ENCODE data around the gene MEI1. TPM values are rescaled to one million over a fixed set of nuclear protein-coding genes. Genes with fewer than 3 reads are reported as not detected.

MEI1 gene
- total RNA-seq, 2 experiments from 2014 or later, result 2.3 to 14.6 TPM

DNA sequence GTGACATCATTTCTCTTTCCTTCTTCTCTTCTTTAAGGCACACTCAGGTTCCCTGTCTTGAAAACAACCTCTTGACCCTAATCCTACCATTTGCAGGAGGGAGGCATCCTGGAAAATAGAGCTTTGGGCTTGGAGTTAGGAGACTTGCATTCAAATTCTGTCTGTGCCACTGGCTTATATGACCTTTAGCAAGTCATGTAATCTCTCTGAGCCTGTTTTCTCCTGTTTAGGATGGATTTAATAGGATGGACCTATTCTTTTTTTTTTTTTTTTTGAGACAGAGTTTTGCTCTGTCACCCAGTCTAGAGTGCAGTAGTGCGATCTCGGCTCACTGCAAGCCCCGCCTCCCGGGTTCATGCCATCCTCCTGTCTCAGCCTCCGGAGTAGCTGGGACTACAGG lies 76.0 kb downstream of the MEI1 start:
- Histone ChIP-seq H4K20me1 (ENCODE audit: insufficient read depth, low read length) (no peaks in the 10 kb centered on the region), H3K79me2 (ENCODE audit: insufficient read depth, low read depth, low read length) (no peaks in the 10 kb centered on the region), H3K27ac (ENCODE audit: low read depth, low read length, poor library complexity, severe bottlenecking) (no peak overlapping the region), H2AFZ (ENCODE audit: low read length) (no peak overlapping the region), H3K4me2 (ENCODE audit: low read length) (no peak overlapping the region), H3K4me3 (ENCODE audit: low read depth, low read length, poor library complexity, severe bottlenecking) (no peak overlapping the region), H3K4me1 (ENCODE audit: insufficient read depth, low read length, poor library complexity, severe bottlenecking) (no peaks in the 10 kb centered on the region), H3K36me3 (ENCODE audit: insufficient read depth, low read length) (no peaks in the 10 kb centered on the region), H3K9me2 (ENCODE audit: insufficient read depth, low read length) (no peaks in the 10 kb centered on the region; the same call in 1 of the 2 replicates), H3K9me3 (ENCODE audit: low read length) (no peaks in the 10 kb centered on the region)
- POLR2A ChIA-PET, result interaction anchor here (0.7 kb wide), 1 partner anchor 77 kb away, joined by 3 read pairs; no protein-coding TSS in a partner anchor
- no peak for DNase-seq (ENCODE audit: low spot score)
- TF ChIP-seq, protein P1, sequence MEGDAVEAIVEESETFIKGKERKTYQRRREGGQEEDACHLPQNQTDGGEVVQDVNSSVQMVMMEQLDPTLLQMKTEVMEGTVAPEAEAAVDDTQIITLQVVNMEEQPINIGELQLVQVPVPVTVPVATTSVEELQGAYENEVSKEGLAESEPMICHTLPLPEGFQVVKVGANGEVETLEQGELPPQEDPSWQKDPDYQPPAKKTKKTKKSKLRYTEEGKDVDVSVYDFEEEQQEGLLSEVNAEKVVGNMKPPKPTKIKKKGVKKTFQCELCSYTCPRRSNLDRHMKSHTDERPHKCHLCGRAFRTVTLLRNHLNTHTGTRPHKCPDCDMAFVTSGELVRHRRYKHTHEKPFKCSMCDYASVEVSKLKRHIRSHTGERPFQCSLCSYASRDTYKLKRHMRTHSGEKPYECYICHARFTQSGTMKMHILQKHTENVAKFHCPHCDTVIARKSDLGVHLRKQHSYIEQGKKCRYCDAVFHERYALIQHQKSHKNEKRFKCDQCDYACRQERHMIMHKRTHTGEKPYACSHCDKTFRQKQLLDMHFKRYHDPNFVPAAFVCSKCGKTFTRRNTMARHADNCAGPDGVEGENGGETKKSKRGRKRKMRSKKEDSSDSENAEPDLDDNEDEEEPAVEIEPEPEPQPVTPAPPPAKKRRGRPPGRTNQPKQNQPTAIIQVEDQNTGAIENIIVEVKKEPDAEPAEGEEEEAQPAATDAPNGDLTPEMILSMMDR (conservative IDR thresholded peaks at IDR 0.05; ENCODE audit: low read length), result no peak
- TF ChIP-seq EZH2phosphoT487 (IDR thresholded peaks at IDR 0.05; ENCODE audit: borderline replicate concordance, low read depth, low read length), result no peak
- intact Hi-C loops (cut with micrococcal nuclease; ENCODE audit: unreplicated experiment), result no loop called here
- CTCF ChIA-PET (ENCODE audit: unreplicated experiment), result no interaction called here
- no TSS peak for BruUV-seq (replicated peaks)

DNA sequence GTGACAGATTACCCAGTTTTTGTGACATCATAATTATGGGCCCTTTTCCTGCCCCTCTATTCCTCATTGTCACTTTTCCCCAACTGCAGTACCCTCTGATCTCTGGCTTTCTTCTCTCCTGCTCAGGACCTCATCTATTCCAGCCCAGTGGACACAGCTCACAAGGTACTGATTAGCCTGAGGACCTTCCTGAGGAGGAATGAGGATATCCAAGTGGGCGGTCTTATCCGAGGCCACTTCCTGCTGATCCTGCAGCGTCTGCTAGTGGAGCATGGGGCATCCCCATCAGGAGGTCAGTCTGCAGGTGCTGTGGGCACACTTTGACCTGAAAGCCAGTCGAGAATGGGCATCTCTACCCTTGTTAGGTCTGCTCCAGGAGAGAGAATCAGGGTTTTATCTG lies 76.7 kb downstream of the MEI1 start:
- BruUV-seq (replicated peaks), result no TSS peak
- CTCF ChIA-PET (ENCODE audit: unreplicated experiment), result no interaction called here
- no peaks in the 10 kb centered on the region for H4K20me1 ChIP-seq (ENCODE audit: insufficient read depth, low read length)

DNA sequence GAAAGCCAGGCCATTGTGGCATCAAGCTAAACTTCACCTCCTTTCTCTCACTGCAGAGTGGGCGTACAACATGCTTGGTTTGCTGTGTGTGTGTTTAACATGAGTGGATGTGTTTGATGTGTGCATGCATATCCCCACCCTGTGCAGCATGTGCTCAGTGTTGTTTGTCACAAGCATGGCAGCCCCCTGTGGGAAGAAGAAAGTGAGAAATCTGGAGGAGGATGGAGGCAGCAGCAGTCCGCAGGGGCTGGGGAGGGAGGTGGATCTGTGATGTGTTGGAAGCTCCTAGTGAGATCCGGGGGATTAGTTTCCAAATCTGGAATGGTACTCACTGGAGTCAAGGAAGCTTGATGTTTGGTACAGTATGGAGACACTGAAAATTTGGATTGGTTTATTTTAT lies 77.1 kb downstream of the MEI1 start:
- BruUV-seq (replicated peaks), result no TSS peak
- TF ChIP-seq EZH2phosphoT487 (IDR thresholded peaks at IDR 0.05; ENCODE audit: borderline replicate concordance, low read depth, low read length), result no peak
- TF ChIP-seq, protein P1 (conservative IDR thresholded peaks at IDR 0.05; ENCODE audit: low read length), result no peak
- Histone ChIP-seq H3K27ac (ENCODE audit: low read depth, low read length, poor library complexity, severe bottlenecking) (no peak overlapping the region), H3K4me1 (ENCODE audit: insufficient read depth, low read length, poor library complexity, severe bottlenecking) (peaks cover 9% of the 10 kb centered on the region), H3K9me3 (ENCODE audit: low read length) (no peaks in the 10 kb centered on the region), H2AFZ (ENCODE audit: low read length) (no peak overlapping the region), H3K4me3 (ENCODE audit: low read depth, low read length, poor library complexity, severe bottlenecking) (no peak overlapping the region), H4K20me1 (ENCODE audit: insufficient read depth, low read length) (no peaks in the 10 kb centered on the region), H3K36me3 (ENCODE audit: insufficient read depth, low read length) (no peaks in the 10 kb centered on the region), H3K4me2 (ENCODE audit: low read length) (no peak overlapping the region), H3K9me2 (ENCODE audit: insufficient read depth, low read length) (no peaks in the 10 kb centered on the region; the same call in 1 of the 2 replicates), H3K79me2 (ENCODE audit: insufficient read depth, low read depth, low read length) (no peaks in the 10 kb centered on the region)
- intact Hi-C loops (cut with micrococcal nuclease; ENCODE audit: unreplicated experiment), result no loop called here
- DNase-seq (ENCODE audit: low spot score), result no peak
- ChIA-PET POLR2A (interaction anchor here (0.7 to 1.1 kb wide), 3 partner anchors 23 to 760 kb away, joined by 4 read pairs; no protein-coding TSS in a partner anchor), CTCF (ENCODE audit: unreplicated experiment) (no interaction called here)

More for the DNA sequence above, 76.7 kb downstream of the MEI1 start:
- Histone ChIP-seq H3K36me3 (ENCODE audit: insufficient read depth, low read length) (no peaks in the 10 kb centered on the region), H3K4me3 (ENCODE audit: low read depth, low read length, poor library complexity, severe bottlenecking) (no peak overlapping the region), H3K9me2 (ENCODE audit: insufficient read depth, low read length) (no peaks in the 10 kb centered on the region; the same call in 1 of the 2 replicates), H3K4me2 (ENCODE audit: low read length) (no peak overlapping the region), H3K9me3 (ENCODE audit: low read length) (no peaks in the 10 kb centered on the region), H3K79me2 (ENCODE audit: insufficient read depth, low read depth, low read length) (no peaks in the 10 kb centered on the region), H3K4me1 (ENCODE audit: insufficient read depth, low read length, poor library complexity, severe bottlenecking) (peaks cover 5% of the 10 kb centered on the region), H3K27ac (ENCODE audit: low read depth, low read length, poor library complexity, severe bottlenecking) (no peak overlapping the region), H2AFZ (ENCODE audit: low read length) (no peak overlapping the region)
- POLR2A ChIA-PET, result interaction anchor here (0.9 to 1.1 kb wide), 2 partner anchors 24 to 29 kb away, joined by 4 read pairs; no protein-coding TSS in a partner anchor
- TF ChIP-seq, protein P1 (conservative IDR thresholded peaks at IDR 0.05; ENCODE audit: low read length), result no peak
- TF ChIP-seq EZH2phosphoT487 (IDR thresholded peaks at IDR 0.05; ENCODE audit: borderline replicate concordance, low read depth, low read length), result no peak
- intact Hi-C loops (cut with micrococcal nuclease; ENCODE audit: unreplicated experiment), result no loop called here
- no peak for DNase-seq (ENCODE audit: low spot score)

Data from OCI-LY7 (cell line).